A172 (cell line): ENCODE data around the gene COBL. TPM values are rescaled to one million over a fixed set of nuclear protein-coding genes. Genes with fewer than 3 reads are reported as not detected.

Experiments
- DNase-seq: peaks from one replicate; pipeline ENCODE4 v3.0.0-alpha.2; 2015; ENCODE audit warnings: low spot score
- total RNA-seq: library from RNA; depleted of rRNA; stranded (reverse); fragments of >200 nt; shearing (Covaris generic); gene quantifications from 2 replicates; pipeline ENCODE4 v1.2.3, GENCODE V29; 2014

COBL gene
- total RNA-seq, 1 experiment from 2014 or later: 1.0 TPM

DNA sequence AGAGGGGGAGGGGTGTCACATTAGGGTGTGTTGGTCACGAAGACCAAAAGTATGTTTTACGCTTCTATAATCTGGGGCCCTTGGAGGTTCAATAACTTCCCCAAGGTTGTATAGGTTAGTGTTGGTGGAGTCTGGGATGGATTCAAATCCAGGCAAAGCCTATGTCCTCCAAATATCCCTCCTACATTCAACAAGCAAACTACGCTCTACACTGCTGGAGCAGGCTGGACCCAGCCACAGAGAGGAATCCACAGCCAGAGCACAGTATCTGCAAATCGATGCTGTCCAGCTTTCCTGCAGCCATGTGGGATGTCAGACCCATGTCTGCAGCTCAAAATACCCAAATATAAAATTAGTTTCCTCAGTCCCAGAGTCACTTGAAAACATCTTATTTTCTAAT lies 198.0 kb downstream of the COBL start:
- no peak for DNase-seq

DNA sequence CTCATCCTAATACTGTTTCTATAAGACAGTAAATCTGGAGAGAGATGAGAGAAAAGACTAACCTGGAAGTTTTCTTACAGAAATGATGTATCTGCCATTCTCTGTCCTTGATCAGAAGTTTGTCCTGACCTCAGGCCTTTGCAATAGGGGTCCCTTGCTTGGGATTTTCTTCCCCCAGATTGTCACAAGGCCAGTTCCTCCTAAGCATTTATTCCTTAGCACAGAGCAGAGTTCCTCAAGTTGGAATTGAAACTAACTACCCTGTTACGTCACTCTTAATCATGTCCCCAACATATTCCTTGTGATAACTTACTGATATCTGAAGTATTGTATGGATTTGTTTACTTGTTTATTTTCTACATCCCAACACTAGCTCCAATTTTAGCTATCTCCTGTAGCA lies 202.1 kb downstream of the COBL start:
- DNase-seq: no peak

DNA sequence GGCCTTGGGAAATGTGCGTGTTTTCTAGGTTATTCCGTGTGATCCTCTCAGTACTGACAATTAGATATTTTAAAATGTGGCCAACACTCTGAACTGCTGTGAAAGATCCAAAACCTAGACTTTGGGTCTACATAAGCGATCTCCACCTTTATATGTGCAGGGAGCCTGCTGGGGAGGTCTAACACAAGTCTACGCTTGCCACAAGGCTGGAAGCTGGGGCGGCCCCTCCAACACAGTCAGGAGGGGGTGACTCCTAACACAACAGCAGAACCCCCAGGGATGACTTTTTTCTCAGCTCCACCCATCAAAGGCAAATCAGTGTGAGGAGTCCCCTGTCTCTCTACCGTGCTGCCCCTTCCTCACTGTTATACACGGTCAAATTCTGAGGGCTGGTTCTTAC lies 202.6 kb downstream of the COBL start:
- DNase-seq: no peak

DNA sequence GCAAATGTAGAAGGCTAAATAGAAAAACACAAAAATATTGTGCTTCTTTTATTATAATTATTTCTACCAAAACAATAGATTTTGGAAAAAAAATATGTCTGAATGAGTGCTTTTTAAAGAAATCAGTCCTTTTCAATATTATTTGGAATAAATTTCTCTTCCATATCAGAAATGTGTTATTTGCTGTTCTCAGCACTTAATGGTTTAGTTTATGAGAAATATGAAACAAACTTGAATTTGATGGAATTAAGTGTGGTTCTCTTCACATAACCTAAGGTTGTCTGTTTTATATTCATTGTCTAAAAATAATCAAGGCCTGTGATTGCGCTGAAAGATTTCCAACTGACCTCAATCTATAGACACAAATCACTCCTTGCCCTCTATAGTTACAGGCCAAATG lies 203.0 kb downstream of the COBL start:
- DNase-seq: no peak

DNA sequence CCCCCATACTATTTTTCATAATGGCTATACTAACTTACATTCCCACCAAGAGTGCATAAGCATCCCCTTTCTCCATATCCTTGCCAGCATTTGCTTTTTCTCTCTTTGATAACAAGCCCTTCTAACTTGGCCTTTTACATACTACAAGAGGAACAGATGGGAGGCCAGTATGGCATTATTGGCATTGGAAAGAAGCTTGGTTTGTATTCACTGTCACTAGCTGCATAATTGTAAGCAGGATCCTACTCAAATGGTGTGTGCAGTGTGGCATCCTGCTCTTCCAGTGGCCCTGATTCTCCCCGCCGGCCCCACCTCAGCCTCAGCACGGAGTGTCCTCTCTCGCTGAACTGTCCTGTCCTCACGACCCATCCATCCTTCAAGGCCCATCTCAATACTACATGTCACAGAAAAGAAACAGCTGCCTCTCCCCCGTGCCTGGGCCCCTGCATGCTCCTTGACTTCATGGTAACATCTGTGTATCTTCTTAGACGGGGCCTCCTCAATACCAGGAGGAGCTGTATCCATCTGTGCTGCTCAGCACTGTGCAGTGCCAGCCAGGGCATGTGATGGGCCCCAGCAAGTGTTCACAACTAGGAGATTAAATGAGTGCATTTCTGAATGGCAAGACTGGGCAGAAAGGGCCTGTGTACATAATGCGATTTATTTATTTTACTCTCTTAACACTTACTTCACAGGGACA lies 205.2 kb downstream of the COBL start:
- no peak for DNase-seq

DNA sequence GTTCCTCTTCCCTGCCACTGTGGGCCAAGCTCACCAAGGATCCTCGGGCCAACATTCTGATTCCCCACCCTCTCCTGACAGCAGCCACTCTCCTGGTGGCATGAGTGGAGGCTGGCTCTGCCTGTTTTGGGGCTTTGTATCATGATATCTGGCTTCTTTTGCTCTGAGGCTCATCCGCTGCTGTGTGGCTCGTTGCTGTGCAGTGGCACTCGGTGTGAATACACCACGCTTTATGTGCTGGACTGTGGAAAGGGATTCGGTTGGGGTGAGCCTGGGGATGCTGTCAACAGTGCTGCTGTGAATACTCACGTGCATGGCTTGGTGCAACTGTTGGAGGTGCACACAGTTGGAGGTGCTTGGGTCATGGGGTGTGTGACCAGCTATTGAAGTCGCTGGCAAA lies 208.5 kb downstream of the COBL start:
- no peak for DNase-seq

DNA sequence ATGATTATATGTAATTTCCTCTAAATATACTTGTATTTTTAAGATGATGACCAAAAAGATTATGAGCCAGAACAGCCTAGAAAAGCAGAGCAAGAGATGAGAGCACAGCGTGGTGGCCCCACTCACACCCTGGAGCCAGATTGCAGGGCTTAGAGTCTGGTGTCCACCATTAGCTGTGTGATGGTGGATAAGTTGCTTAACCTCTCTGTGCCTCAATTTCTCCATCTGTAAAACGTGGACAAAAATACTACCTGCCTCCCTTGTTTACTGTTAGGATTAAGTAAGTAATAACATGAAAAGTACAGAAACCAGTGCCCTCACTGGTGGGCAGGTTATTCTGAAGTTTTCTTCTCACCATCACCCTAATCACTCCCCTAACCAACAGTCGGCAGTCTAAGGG lies 212.3 kb downstream of the COBL start:
- no peak for DNase-seq

DNA sequence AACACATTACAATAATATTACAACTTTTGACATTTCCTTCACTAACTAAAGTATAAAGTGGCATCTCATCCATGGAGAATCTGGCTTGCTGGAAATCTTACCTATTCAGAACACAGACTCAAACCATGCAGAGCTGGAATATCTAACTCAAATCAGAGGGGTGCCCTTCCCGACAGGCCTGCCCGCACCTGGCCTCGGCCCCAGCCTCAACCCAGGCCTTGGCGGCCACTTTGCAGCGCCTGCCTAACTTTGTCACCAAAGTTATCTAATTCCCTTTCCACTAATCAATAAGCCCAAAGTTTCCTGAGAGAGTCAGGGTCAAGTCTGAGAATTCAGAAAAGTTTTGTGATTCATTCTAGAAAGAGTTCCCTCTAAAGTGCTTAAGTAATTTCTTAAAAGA lies 212.9 kb downstream of the COBL start:
- DNase-seq: no peak

DNA sequence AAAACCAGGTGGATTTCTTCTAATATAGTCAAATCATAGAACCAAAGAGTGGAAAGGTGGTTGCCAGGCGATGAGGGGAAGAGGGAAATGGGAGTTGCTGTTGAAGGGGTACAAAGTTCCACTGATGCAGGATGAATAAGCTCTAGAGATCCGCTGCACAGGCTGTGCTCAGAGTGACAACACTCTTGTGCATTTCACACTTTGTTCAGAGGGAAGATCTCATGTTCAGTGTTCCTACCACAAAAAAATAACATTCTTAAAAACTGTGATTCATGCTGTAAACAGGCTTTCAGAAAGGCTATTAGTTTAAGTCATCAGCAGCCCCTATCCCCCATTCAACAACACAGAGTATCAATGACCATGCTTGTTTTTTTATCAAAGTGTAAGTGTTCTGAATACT lies 213.8 kb downstream of the COBL start:
- DNase-seq: no peak

DNA sequence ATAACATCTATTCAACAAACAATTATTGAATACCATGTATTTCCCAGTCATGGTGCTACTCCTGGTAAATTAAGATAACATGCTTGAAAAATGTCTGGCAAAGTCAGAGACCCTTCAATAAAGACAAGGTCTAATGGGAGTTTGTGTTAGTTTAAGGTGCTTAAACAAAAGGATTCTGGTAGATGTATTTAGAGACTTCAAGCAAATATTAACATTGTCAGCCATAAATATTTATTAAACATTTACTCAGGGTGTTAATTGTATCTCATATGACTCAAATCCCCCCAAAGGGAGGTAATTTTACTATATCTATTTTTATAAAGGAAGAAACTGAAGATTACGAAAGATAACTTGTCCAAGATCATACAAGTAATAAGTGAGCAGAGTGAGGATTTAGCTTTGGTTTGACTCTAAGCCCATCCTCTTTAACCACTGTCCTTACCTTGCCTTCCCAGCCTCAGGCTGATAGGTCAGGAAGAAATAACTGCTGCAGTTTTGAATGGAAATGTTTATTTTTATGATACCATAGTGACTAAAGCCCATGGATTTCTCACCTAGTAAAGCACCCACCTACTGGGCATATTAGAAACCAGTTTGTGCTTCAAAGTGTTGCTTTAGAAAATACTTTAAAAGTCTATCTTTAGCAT lies 215.4 kb downstream of the COBL start:
- DNase-seq: no peak

DNA sequence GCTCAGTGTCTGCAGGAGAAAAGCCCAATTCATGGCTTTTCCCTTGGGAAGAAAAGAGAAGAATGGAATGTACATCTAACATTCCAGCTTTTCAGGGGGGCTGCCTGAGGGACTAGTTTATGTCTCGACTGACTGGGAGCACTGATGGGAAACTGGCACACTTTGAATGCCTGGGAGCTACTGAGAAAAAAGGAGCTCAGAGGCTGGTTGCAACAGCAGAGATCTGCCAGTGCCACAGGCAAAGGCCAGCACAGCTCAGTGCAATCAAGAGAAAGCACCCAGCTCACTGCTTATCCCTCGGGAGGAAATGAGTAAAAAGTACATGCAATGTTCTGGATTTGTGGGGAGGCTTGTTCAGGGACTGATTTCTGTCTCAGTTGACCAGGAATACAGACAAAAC lies 226.2 kb downstream of the COBL start:
- no peak for DNase-seq

DNA sequence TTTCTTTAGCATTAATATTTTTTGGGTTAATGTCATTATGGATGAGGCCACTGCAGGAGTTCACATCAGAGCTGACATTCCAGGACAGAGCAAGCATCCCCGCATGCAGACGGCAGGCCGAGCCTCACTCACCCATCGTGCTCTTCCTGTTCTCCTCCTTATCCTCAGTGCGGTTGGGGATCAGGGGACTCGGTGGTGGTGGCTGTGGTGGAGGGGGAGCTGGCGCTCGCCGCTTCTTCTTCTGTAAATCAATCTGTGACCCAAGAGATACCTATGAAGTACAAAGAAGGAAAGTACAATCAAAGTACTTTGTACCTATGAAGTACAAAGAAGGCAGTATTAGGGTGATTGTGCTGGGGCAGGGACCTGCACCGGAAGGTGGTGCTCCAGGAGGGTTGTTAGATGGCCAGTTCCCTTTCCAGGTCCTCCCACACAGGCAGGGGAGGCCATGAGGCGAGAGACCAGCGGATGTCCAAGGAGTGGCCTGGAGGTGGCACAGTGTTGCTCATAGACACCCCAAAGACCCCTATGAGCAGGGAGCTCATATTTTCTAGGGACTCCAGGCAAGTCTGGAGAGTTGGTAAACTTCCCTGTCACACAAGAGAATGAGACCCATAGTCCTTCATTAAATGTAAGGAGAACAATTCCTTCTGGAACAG lies 231.4 kb downstream of the COBL start:
- DNase-seq: no peak

DNA sequence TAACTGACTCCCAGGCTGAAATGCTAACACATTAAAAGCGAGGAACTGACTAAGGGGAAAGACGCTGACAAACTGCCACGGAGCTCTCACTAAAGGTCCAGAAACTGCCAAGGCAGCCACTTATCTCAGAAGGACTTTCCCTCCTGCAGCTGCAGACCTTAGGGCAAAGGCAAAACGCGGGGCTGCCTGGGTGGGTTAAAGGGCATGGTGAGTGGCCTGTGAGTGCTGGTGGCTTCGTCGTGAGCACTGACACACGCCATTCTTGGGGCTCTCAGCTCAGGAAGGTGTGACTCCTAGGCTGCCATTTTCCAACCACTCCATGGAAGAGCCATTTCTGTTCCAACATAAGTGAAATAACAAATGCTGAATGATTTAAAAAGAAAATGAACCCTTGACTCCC lies 232.5 kb downstream of the COBL start:
- no peak for DNase-seq

DNA sequence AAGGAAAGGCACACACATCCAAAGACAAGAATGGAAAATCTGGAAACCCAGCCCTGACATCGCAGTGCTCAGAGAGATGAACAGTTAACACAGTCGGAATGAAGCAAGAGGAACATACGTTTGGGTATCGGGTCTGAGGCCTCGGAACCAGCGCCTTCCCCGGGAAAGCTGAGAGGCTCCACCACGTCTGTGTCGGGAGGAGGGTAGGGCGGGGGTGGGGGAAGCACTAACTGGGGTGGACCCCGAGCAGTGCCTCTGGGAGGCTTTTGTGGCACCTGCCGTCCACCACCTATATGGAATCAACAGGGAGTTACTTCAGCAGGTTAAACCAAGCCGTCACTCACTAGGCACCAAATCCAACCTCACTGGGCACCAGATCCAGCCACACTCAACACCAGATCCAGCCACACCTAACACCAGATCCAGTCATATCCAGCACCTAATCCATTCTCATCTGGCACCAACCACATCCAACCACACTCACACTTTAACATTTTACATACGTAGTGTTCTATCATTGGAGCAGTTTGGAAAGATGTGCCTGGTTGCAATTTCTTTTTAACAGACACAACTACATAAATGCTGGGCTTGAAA lies 233.6 kb downstream of the COBL start:
- no peak for DNase-seq

DNA sequence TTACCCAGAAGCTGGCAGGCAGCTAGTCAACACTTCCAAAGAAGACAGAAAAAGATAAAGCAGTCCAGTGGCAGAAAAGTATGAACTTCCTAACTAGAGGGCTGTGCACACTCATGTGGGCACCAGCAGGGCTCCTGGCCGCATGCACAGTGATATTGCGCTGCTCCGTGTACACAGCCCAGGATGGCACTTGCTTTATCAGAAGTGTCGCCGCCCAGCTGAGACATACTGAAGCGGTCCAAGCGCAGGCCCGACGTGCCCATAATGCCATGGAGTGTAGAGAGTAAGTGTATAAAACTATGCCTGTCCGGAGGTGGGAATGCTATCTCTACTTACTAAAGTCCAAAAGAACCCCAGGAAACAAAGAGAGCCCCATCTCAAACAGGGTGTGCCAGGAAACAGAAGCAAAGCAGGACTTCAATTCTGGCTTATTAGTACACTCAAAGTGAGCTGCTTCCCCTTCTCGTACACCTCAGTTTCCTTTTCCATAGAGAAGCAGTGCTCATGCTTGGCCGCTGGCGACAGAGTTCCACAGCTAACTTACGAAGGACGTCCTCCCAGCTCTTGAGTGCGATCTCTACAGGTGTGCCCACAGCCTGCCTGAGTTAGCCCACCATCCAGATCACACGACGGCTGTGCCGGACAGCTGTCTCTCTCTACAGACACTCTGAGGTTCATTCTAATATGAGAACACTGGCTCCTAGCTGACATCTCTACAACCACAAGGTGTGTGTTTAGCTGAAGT lies 234.3 kb downstream of the COBL start:
- DNase-seq: no peak

DNA sequence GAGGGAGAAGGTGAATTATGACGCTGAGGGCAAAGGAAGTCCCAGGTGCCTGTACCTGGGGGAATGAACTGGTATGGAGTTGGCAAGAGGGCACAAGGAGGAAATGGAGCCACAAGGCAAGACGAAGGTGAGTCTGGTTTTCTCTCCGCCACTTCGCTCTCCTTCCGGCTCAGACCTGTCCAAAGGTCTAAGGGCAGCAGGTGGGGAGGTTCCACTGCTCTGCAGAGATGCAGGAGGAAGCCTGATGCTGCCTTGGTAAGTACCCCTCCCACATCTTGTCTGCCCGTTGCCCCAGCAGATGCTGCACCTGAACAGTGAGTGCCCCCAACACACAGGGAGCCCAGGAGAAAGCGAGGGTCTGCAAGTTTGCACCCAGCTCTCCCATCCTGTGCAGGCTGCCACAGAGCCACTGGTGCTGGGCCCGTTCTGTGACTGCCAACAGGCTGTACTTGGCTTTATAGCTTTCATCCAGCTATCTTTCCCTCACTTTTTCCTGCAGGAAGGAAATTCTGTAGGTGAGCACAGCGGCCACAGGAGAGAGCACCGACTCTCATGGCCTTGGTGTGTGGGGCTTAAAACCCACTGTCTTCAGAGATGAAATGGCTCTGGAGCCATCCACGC lies 235.2 kb downstream of the COBL start:
- no peak for DNase-seq

DNA sequence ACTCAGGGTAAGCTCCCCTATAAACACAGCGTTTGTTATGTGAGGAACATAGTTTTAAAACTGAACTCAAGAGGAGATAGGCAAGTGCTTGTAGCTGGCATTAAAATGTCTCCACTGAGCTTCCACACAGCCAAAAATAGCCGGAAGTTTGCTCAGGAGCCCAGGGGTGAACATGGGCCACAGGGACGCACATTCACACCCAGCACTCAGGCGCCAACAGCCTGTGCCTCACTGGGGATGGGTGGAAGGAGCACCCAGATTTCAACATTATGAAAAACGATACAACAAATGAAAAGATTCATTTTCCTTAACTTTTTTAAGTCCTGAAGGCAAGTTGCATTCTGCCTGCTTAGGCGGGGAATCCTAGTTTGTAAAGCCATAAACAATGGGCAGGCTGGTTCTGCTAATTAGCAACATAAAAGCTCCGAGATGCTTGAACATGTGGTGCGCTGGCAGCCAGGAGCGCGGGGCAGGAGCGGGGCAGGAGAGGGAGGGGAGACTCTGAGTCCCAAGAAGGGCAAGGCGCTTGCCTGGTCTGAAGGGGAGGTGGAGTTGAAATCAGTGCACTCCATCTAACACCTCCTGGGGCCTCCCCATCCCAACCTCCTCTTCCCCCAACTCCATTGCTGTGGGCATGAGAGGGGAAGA lies 235.9 kb downstream of the COBL start:
- DNase-seq: no peak

DNA sequence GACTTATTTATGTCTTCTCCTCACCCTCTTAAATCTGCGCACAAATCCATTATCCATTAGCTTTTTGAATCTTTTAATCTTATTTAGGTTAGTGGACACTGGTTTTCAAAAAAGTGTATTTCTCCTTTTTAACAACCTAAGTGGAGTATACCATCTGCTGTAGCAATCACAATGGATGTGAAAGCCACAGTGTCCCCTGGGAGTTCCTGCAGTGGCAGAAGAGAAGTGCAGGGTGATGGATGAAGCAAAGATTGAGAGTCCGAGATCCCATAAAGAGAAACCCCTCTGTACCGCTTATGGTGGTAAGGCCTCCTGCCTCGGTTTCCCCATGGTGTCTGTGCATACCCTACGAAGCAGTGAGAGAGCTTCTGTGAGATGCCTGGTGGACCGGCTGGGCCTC lies 236.4 kb downstream of the COBL start:
- no peak for DNase-seq

DNA sequence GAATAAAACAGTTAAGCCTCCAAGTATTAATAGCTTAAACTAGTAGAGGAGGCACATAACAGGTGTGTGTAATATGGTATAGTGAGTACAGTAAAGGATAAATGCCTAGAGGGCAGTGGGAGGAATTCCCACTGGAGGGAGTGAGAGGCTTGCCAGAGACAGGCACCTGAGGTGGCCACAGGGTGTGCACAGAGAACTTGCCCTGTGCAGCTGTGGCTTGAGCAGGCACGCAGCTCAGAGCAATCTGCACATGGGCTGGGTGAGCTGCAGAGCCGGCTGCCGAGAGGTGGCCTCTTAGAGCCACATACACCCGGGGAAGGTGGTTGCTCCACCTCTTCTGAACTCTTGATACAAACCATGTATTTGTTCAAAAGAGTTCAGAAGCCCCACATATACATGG lies 237.1 kb downstream of the COBL start:
- DNase-seq: no peak

DNA sequence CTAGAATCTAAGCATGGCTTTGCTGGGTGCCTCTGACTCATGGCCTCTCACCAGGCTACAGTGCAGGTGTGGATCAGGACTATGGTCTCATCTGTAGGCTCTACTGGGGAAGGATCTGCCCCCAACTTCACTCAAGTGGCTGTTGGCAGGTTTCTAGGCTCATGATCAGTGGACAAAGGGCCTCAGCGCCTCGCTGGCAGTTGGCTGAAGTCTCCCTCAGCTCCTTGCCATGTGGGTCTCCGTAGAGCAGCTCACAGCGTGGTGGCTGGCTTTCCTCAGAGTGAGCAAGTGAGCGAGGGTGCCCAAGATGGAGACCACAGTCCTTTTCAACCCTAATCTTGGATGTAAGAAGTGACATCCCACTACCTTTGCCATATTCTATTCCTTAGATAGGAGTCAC lies 238.0 kb downstream of the COBL start:
- DNase-seq: no peak

DNA sequence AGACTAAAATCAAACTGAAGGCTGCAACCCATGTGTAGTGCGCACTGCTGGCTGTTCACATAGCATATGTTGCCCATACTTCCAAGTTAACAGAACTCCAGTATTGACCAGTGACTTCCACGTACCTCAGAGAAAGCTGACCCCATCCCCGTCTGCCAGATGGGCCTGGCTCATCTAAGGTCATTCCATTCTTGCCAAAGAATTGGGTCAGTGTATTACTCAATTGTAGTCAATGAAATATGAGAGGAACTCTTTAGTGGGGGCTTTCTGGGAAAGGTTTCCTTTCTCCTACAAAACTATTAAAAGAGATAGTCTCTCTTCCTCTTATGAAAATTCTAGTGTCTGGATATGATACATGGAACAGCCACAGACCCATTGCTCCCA lies 238.6 kb downstream of the COBL start:
- no peak for DNase-seq
